Breast epithelium (tissue), 4 donors: ENCODE results near the gene AK5. TPM values are rescaled to one million over a fixed set of nuclear protein-coding genes. Genes with fewer than 3 reads are reported as not detected.

Experiments used
- DNase-seq, 2 donors: peaks; one replicate each; pipeline ENCODE4 v3.0.0-alpha.2; 2019; ENCODE audit warnings: low spot score in 2 of 2
- H3K27ac ChIP-seq, 2 donors: fragments of 200-600 bp; sonication (generic) in 1 of 2; one replicate each; pipeline ENCODE4 v1.5.1; 2016 to 2019; ENCODE audit warnings: mild to moderate bottlenecking in 1 of 2
- H3K27me3 ChIP-seq, 2 donors: fragments of 200-600 bp; sonication (generic) in 1 of 2; one replicate each; pipeline versions ENCODE4 v1.5.1 to v1.6.0; 2017 to 2019; ENCODE audit warnings: control low read depth in 1 of 2, mild to moderate bottlenecking in 1 of 2
- H3K36me3 ChIP-seq: fragments of 200-600 bp; one replicate; pipeline ENCODE4 v1.5.1; 2019
- H3K4me1 ChIP-seq, 2 donors: fragments of 200-600 bp; sonication (generic); one replicate each; pipeline ENCODE4 v1.5.1; 2016 to 2019; ENCODE audit warnings: control low read depth in 1 of 2
- H3K4me3 ChIP-seq, 3 donors: fragments of 200-600 bp; sonication (generic); 1 replicate in 2 of 3; 2 replicates in 1 of 3; pipeline ENCODE4 v1.5.1; 2016 to 2019; ENCODE audit warnings: mild to moderate bottlenecking in 3 of 3, moderate library complexity in 2 of 3
- H3K9me3 ChIP-seq, 2 donors: fragments of 200-600 bp; sonication (generic) in 1 of 2; one replicate each; pipeline ENCODE4 v1.5.1; 2016 to 2019; ENCODE audit warnings: control low read depth in 1 of 2
- POLR2A ChIP-seq: fragments of 450-650 bp; IDR thresholded peaks from one replicate; pipeline ENCODE4 v1.6.1; 2016; ENCODE audit warnings: antibody characterized with exemption, mild to moderate bottlenecking, moderate library complexity
- POLR2AphosphoS5 ChIP-seq, 3 donors: sonication (generic); formaldehyde crosslinking; IDR thresholded peaks; one replicate each; pipeline ENCODE4 v1.6.1; 2017; ENCODE audit warnings: antibody characterized with exemption in 3 of 3
- intact Hi-C: fragments of 100-400 bp; cut with DNase I; formaldehyde crosslinking; loops from one replicate; pipeline ENCODE4 v1.15.1; 2023; ENCODE audit warnings: low total_unique reads
- total RNA-seq, 3 donors: library from RNA; depleted of rRNA; stranded (reverse); fragments of >200 nt; gene quantifications; one replicate each; pipeline ENCODE4 v1.1.0, GENCODE V29; 2016
- TF ChIP-seq, protein P1 (sequence below), 3 donors: fragments of 450-650 bp; IDR thresholded peaks; one replicate each; pipeline ENCODE4 v1.5.1; 2016 to 2017; ENCODE audit warnings: antibody characterized with exemption in 3 of 3, mild to moderate bottlenecking in 3 of 3, moderate library complexity in 3 of 3

AK5 gene
- total RNA-seq, 3 donors from 2014 or later: under 0.01 to 111 (median 30.8) TPM

DNA sequence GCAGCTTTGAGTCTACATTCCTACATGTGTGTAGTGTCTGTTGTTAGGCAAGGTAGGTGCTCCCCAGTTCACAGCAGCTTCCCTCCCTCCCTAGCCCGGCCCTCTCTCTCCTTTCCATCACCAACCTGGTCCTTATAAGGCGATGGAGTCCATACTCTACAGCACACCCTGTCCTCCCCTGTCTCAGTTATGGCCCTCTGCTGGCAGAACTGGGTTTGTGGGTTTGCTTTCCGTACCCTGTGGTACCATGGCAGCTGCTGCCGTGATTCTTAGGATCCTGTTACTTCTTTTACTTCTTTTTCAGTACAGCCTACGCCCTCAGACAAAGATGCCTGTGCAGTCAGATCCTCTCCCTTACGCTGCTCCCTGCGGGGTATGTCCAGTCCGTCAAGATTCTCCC, 31.7 kb downstream of the AK5 start:
- H3K4me1 ChIP-seq: no peaks in the 10 kb centered on the region
- no peaks in the 10 kb centered on the region for H3K27me3 ChIP-seq
- H3K4me3 ChIP-seq: no peak overlapping the region
- DNase-seq: no peak
- H3K9me3 ChIP-seq: no peaks in the 10 kb centered on the region
- H3K36me3 ChIP-seq: no peaks in the 10 kb centered on the region
- no peak overlapping the region for H3K27ac ChIP-seq
- TF ChIP-seq, protein P1, sequence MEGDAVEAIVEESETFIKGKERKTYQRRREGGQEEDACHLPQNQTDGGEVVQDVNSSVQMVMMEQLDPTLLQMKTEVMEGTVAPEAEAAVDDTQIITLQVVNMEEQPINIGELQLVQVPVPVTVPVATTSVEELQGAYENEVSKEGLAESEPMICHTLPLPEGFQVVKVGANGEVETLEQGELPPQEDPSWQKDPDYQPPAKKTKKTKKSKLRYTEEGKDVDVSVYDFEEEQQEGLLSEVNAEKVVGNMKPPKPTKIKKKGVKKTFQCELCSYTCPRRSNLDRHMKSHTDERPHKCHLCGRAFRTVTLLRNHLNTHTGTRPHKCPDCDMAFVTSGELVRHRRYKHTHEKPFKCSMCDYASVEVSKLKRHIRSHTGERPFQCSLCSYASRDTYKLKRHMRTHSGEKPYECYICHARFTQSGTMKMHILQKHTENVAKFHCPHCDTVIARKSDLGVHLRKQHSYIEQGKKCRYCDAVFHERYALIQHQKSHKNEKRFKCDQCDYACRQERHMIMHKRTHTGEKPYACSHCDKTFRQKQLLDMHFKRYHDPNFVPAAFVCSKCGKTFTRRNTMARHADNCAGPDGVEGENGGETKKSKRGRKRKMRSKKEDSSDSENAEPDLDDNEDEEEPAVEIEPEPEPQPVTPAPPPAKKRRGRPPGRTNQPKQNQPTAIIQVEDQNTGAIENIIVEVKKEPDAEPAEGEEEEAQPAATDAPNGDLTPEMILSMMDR (IDR thresholded peaks at IDR 0.05): no peak
- no peak for TF ChIP-seq POLR2A
- TF ChIP-seq POLR2AphosphoS5 (IDR thresholded peaks at IDR 0.05): no peak
- intact Hi-C loops: no loop called here

DNA sequence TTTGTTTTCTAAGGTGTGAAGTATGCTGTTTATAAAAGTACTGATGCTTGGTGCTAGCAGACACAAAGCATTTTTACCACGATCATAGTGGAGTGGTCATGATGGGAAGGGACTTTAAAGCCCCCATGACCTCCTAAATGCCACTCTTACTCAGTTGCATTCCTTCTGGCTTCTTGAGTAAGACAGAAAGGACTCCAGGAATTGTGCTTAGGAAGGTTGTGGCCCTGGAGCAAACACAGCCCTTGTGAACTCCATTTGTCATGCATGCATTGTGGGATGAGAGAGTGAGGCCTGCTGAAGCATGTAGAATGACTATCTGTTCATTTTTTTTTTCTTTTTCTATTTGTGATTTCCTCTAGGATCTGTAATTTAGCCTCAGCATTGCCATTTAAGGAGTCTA, 34.2 kb downstream of the AK5 start:
- no peak for TF ChIP-seq POLR2A
- TF ChIP-seq, protein P1 (IDR thresholded peaks at IDR 0.05): no peak
- TF ChIP-seq POLR2AphosphoS5 (IDR thresholded peaks at IDR 0.05): no peak
- intact Hi-C loops: no loop called here
- no peak for DNase-seq

DNA sequence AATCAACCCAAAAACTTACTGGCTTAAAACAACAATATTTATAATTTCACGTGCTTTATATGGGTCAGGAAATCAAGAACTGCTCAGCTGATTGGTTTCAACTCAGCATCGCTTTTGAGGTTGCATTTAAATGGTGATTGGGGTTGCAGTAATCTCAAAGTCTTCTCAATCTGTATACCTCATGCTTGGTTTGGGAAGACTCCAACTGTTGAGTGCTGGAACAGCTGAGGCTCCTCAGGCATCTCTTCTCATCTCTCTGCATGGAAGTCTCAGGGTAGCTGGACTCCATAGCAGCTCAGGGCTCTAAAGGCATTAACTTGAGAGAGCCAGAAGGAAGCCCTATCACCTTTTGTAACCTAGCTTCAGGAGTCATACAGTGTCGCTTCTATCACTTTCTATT, 35.1 kb downstream of the AK5 start:
- TF ChIP-seq POLR2A (no peak), POLR2AphosphoS5 (IDR thresholded peaks at IDR 0.05) (no peak)
- TF ChIP-seq, protein P1 (IDR thresholded peaks at IDR 0.05): no peak
- H3K36me3 ChIP-seq: no peaks in the 10 kb centered on the region
- no peaks in the 10 kb centered on the region for H3K9me3 ChIP-seq
- intact Hi-C loops: no loop called here
- no peak for DNase-seq
- H3K4me3 ChIP-seq: no peak overlapping the region
- H3K27ac ChIP-seq: no peak overlapping the region
- no peaks in the 10 kb centered on the region for H3K27me3 ChIP-seq
- no peaks in the 10 kb centered on the region for H3K4me1 ChIP-seq

More for the DNA sequence above, 34.2 kb downstream of the AK5 start:
- Histone ChIP-seq H3K4me3 (no peak overlapping the region), H3K36me3 (no peaks in the 10 kb centered on the region), H3K27ac (no peak overlapping the region), H3K9me3 (no peaks in the 10 kb centered on the region), H3K27me3 (no peaks in the 10 kb centered on the region), H3K4me1 (no peaks in the 10 kb centered on the region)

DNA sequence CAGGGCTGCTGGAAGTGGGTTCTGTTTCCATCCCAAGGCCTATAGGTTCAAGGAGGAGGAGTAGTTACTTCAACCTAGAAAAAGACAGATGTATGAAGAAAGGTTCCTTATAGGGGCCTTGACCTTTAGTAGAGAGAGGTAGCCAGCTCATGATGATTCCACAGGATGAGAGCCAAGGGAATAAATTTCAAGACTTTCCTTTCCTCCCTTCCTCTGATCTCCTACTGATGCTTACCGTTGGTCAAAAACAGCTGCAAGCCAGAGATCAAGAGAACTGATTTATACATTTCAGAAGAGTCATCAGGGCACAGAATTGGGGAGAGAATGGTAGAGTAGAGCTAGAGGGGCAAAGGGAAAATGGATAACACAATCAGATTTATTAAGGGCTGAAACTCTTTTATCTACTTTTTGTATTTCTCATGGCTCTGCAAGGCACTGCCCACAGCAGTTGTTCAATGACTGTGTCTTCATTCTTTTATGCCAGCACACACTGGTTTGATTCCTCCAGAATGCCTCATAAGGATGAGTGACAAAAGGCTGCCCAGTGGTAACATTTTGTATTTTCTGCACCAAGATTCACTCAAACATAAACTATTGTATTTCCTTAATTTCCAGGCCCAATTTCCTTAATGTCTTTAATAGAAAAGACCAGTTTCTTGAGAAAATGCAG, 37.4 kb downstream of the AK5 start:
- Histone ChIP-seq H3K9me3 (no peaks in the 10 kb centered on the region), H3K27ac (no peak overlapping the region), H3K36me3 (no peaks in the 10 kb centered on the region), H3K27me3 (no peaks in the 10 kb centered on the region), H3K4me3 (no peak overlapping the region), H3K4me1 (no peaks in the 10 kb centered on the region)
- intact Hi-C loops: no loop called here
- TF ChIP-seq, protein P1 (IDR thresholded peaks at IDR 0.05): no peak
- no peak for TF ChIP-seq POLR2AphosphoS5 (IDR thresholded peaks at IDR 0.05)
- TF ChIP-seq POLR2A: no peak
- DNase-seq: no peak

DNA sequence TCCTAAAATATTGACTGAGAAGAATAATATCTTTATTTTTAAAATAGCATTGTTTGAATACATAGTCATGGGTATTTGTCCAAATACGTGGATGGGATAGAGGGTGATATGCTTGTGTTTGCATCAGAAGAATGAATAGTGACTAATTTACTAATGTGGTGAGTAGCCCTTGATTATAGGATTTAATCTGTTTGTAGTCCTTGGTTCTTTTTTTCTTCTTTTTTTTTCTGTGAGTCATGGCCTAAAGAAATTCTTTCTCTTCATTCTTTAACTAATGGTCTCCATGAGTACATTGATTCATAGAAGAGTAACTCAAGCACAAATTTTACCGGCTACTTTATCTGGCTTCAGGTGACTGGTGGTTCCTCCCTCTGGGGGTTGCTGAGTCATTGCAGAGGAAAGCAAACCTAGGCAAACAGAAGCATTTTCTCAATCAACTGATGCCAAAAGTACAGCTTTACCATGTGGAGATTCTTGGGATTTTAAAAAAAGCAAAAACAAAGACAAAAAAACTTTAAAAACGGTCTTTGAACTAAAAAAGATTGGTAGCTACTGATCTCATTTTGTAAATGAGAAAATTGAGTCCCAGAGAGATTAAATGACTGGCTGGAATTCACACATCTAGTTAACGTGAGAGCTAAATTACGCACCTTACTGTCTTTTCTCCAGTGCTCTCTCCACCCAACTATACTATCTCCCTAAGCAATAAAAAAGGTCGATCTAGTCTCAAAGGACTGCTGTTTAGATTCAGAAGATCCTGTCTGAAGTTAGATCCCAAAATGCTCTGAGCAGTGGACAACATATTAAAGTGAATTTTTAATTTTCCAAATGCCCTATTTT, 40.5 kb downstream of the AK5 start:
- intact Hi-C loops: no loop called here
- TF ChIP-seq POLR2AphosphoS5 (IDR thresholded peaks at IDR 0.05) (no peak), POLR2A (no peak)
- TF ChIP-seq, protein P1 (IDR thresholded peaks at IDR 0.05): no peak
- Histone ChIP-seq H3K4me3 (no peak overlapping the region), H3K27me3 (no peaks in the 10 kb centered on the region), H3K9me3 (no peaks in the 10 kb centered on the region), H3K27ac (no peak overlapping the region), H3K4me1 (no peaks in the 10 kb centered on the region), H3K36me3 (no peaks in the 10 kb centered on the region)
- DNase-seq: no peak
